PC-3 (cell line): ENCODE data around the gene GALNT1. TPM values are rescaled to one million over a fixed set of nuclear protein-coding genes. Genes with fewer than 3 reads are reported as not detected.

Experiments used
- ATAC-seq: fragments of 200-7000 bp; cut with Tn5 transposase; 2 replicates; pipeline ENCODE4 v1.9.1; 2020; ENCODE audit warnings: mild to moderate bottlenecking, moderate library complexity
- BruUV-seq: library from RNA; stranded (reverse); fragments of 400-500 nt; replicated peaks from 2 replicates; lab custom pipeline; 2021; lab: Mats Ljungman, UMichigan
- CTCF ChIA-PET: fragments of 300-600 bp; sonication (Branson Sonifier 250); formaldehyde crosslinking; loops from one replicate; lab custom pipeline; 2022; ENCODE audit warnings: antibody characterized with exemption; lab: Charles Lee
- POLR2A ChIA-PET: fragments of 300-600 bp; sonication (Branson Sonifier 250); formaldehyde crosslinking; loops from one replicate; lab custom pipeline; 2022; ENCODE audit warnings: antibody characterized with exemption; ENCODE audit not compliant: unreplicated experiment; lab: Charles Lee
- DNase-seq: peaks from one replicate; pipeline ENCODE4 v3.0.0-alpha.2; 2015
- H2AFZ ChIP-seq: fragments of 300-600 bp; sonication (generic); 2 replicates; pipeline ENCODE4 v1.6.0; 2016; ENCODE audit warnings: antibody characterized with exemption, low read length
- H3F3A ChIP-seq: fragments of 300-600 bp; sonication (generic); one replicate; pipeline ENCODE4 v1.6.0; 2017; ENCODE audit warnings: antibody characterized with exemption, low read length, control low read depth, mild to moderate bottlenecking; ENCODE audit not compliant: unreplicated experiment
- H3K27ac ChIP-seq: fragments of 300-600 bp; sonication (generic); 2 replicates; pipeline ENCODE4 v1.5.1; 2016; ENCODE audit warnings: mild to moderate bottlenecking, low read length
- H3K27me3 ChIP-seq: fragments of 300-600 bp; sonication (generic); 2 replicates; pipeline ENCODE4 v1.6.1; 2016; ENCODE audit warnings: low read length, mixed read lengths
- H3K36me3 ChIP-seq: fragments of 300-600 bp; sonication (generic); 2 replicates; pipeline ENCODE4 v1.6.1; 2016; ENCODE audit warnings: low read depth, mixed run types, low read length, mixed read lengths
- H3K4me1 ChIP-seq: fragments of 300-600 bp; sonication (generic); 2 replicates; pipeline ENCODE4 v1.5.1; 2016; ENCODE audit warnings: low read length; ENCODE audit not compliant: insufficient read depth
- H3K4me2 ChIP-seq: fragments of 300-600 bp; sonication (generic); 2 replicates; pipeline ENCODE4 v1.6.0; 2016; ENCODE audit warnings: low read length
- H3K4me3 ChIP-seq: fragments of 300-600 bp; sonication (generic); 2 replicates; pipeline ENCODE4 v1.5.1; 2016; ENCODE audit warnings: mild to moderate bottlenecking, low read length, mixed read lengths
- H3K79me2 ChIP-seq: fragments of 300-600 bp; sonication (generic); 2 replicates; pipeline ENCODE4 v1.6.1; 2017; ENCODE audit warnings: low read length, mixed read lengths
- H3K9ac ChIP-seq: fragments of 300-600 bp; sonication (generic); 2 replicates; pipeline ENCODE4 v1.6.0; 2016; ENCODE audit warnings: mild to moderate bottlenecking, low read length
- H3K9me2 ChIP-seq: fragments of 300-600 bp; sonication (generic); replicated peaks from 2 replicates; pipeline ENCODE4 v1.6.1; 2016; ENCODE audit warnings: mixed run types, low read length, mixed read lengths
- H3K9me3 ChIP-seq: fragments of 300-600 bp; sonication (generic); 2 replicates; pipeline ENCODE4 v1.6.1; 2016; ENCODE audit warnings: low read length, mixed read lengths
- H4K20me1 ChIP-seq: fragments of 300-600 bp; sonication (generic); 2 replicates; pipeline ENCODE4 v1.6.1; 2016; ENCODE audit warnings: low read length, mixed read lengths
- CTCF ChIP-seq: fragments of 300-600 bp; sonication (generic); conservative IDR thresholded peaks from 2 replicates; pipeline ENCODE4 v1.5.1; 2017; ENCODE audit warnings: antibody characterized with exemption, low read depth, mild to moderate bottlenecking, low read length
- EZH2 ChIP-seq: fragments of 300-600 bp; sonication (generic); IDR thresholded peaks from one replicate; pipeline ENCODE4 v1.6.1; 2017; ENCODE audit warnings: antibody characterized with exemption, mild to moderate bottlenecking, low read length; ENCODE audit not compliant: unreplicated experiment
- EZH2phosphoT487 ChIP-seq: fragments of 300-600 bp; sonication (generic); IDR thresholded peaks from 2 replicates; pipeline ENCODE4 v1.6.1; 2018; ENCODE audit warnings: mild to moderate bottlenecking, antibody characterized with exemption, low read length, borderline replicate concordance
- intact Hi-C: fragments of 100-400 bp; cut with micrococcal nuclease; formaldehyde crosslinking; loops from 2 replicates; pipeline ENCODE4 v1.9.0; 2023
- total RNA-seq: library from RNA; depleted of rRNA; stranded (reverse); fragments of >200 nt; gene quantifications from 2 replicates; pipeline ENCODE4 v1.2.3, GENCODE V29; 2014

The GALNT1 gene
- total RNA-seq, 1 experiment from 2014 or later: 25.0 TPM

DNA sequence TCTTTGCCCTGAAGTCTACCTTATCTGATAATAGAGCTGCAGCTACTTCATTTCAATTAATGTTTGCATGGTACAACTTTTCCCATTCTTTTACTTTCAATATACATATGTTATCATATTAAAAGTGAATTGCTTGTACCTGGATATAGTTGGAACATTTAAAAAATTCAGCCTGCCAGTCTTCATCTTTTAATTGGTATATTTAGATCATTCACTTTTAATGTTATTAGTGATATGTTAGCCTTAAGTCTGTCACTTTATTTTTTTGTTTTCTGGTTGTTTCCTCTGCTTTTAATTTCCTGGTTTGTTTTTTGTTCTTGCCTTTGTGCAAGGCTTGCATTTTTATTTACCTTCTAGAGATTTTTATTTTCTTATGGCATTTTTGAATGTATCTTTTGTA lies 158.2 kb downstream of the GALNT1 start:
- Histone ChIP-seq H2AFZ (no peak overlapping the region), H3K4me1 (no peaks in the 10 kb centered on the region), H3K27me3 (no peaks in the 10 kb centered on the region), H3F3A (no peaks in the 10 kb centered on the region), H3K9me2 (no peaks in the 10 kb centered on the region), H3K9me3 (no peaks in the 10 kb centered on the region), H3K4me2 (no peak overlapping the region), H3K36me3 (no peaks in the 10 kb centered on the region), H3K79me2 (no peaks in the 10 kb centered on the region), H3K4me3 (no peak overlapping the region), H4K20me1 (no peaks in the 10 kb centered on the region), H3K9ac (no peak overlapping the region), H3K27ac (no peak overlapping the region)
- POLR2A ChIA-PET: no interaction called here
- no peak for ATAC-seq
- no peak for DNase-seq
- BruUV-seq: no TSS peak
- CTCF ChIA-PET: no interaction called here
- intact Hi-C loops: no loop called here
- no peak for TF ChIP-seq EZH2
- TF ChIP-seq EZH2phosphoT487: no peak
- TF ChIP-seq CTCF: no peak

- DNase-seq (no peak), ATAC-seq (no peak)
- POLR2A ChIA-PET: no interaction called here
- BruUV-seq: no TSS peak
- Histone ChIP-seq H3K27me3 (no peaks in the 10 kb centered on the region), H3K4me3 (no peak overlapping the region), H3K36me3 (no peaks in the 10 kb centered on the region), H3K27ac (no peak overlapping the region), H2AFZ (no peak overlapping the region), H3K4me1 (no peaks in the 10 kb centered on the region), H3F3A (no peaks in the 10 kb centered on the region), H3K9me3 (no peaks in the 10 kb centered on the region), H3K9me2 (no peaks in the 10 kb centered on the region), H3K9ac (no peak overlapping the region), H3K4me2 (no peak overlapping the region), H3K79me2 (no peaks in the 10 kb centered on the region), H4K20me1 (no peaks in the 10 kb centered on the region)
- intact Hi-C loops: no loop called here
- no peak for TF ChIP-seq EZH2phosphoT487
- TF ChIP-seq CTCF: no peak
- TF ChIP-seq EZH2: no peak
- CTCF ChIA-PET: no interaction called here
Measured at GRCh38 chr18:35740656-35741055, 159.1 kb downstream of the GALNT1 start.

DNA sequence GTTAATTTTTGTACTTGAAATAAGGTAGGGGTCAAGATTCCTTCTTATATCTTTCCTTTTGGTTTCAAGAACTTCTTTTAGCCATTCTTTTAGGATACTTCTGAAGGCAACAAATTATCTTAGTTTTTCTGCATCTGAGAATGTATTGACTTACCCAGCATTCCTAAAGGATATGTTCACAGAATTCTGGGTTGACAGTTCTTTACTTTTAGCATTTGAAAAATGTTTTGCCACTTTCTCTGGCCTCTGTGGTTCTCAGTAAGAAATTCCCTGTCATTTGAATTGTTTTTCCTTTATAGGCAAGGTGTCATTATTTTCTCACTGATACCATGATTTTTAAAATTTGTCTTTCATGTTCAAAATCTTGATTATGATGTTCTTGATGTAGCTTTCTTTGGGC lies 162.4 kb downstream of the GALNT1 start:
- no peak for ATAC-seq
- H3K4me1 ChIP-seq: no peaks in the 10 kb centered on the region
- no peaks in the 10 kb centered on the region for H3K79me2 ChIP-seq
- DNase-seq: no peak
- H3K27ac ChIP-seq: no peak overlapping the region
- TF ChIP-seq CTCF (no peak), EZH2 (no peak), EZH2phosphoT487 (no peak)
- H3K9ac ChIP-seq: no peak overlapping the region
- BruUV-seq: no TSS peak
- no peaks in the 10 kb centered on the region for H4K20me1 ChIP-seq
- no peak overlapping the region for H3K4me3 ChIP-seq
- no peaks in the 10 kb centered on the region for H3K27me3 ChIP-seq
- no peak overlapping the region for H3K4me2 ChIP-seq
- intact Hi-C loops: no loop called here
- no peaks in the 10 kb centered on the region for H3K36me3 ChIP-seq
- CTCF ChIA-PET: no interaction called here
- H2AFZ ChIP-seq: no peak overlapping the region
- no peaks in the 10 kb centered on the region for H3F3A ChIP-seq
- H3K9me2 ChIP-seq: no peaks in the 10 kb centered on the region
- POLR2A ChIA-PET: no interaction called here
- H3K9me3 ChIP-seq: no peaks in the 10 kb centered on the region
